Left lung (tissue), 10 donors: ENCODE measurements around the gene PDE1C. TPM values are rescaled to one million over a fixed set of nuclear protein-coding genes. Genes with fewer than 3 reads are reported as not detected.

Experiments used
- ATAC-seq: fragments of 200-7000 bp; cut with Tn5 transposase; one replicate; pipeline ENCODE4 v1.9.1; 2020; ENCODE audit warnings: moderate library complexity
- DNase-seq, 4 donors: peaks; one replicate each; pipeline ENCODE4 v3.0.0-alpha.2; 2013 to 2020
- H3K27ac ChIP-seq, 2 donors: fragments of 200-600 bp; sonication (generic) in 1 of 2; one replicate each; pipeline versions ENCODE4 v1.5.0 to v1.8.0; 2020 to 2021
- H3K27me3 ChIP-seq, 2 donors: fragments of 200-600 bp; sonication (generic) in 1 of 2; one replicate each; pipeline versions ENCODE4 v1.5.0 to v1.8.0; 2020 to 2021
- H3K36me3 ChIP-seq, 2 donors: fragments of 200-600 bp; sonication (generic) in 1 of 2; one replicate each; pipeline versions ENCODE4 v1.5.0 to v1.8.0; 2020 to 2021
- H3K4me1 ChIP-seq, 2 donors: fragments of 200-600 bp; one replicate each; pipeline ENCODE4 v1.8.0; 2021
- H3K4me3 ChIP-seq, 2 donors: fragments of 200-600 bp; sonication (generic) in 1 of 2; one replicate each; pipeline versions ENCODE4 v1.5.0 to v1.8.0; 2020 to 2021; ENCODE audit warnings: mild to moderate bottlenecking in 1 of 2
- H3K9me3 ChIP-seq, 2 donors: fragments of 200-600 bp; sonication (generic) in 1 of 2; one replicate each; pipeline versions ENCODE4 v1.5.0 to v1.8.0; 2020 to 2021
- CTCF ChIP-seq, 2 donors: fragments of 200-600 bp; sonication (generic) in 1 of 2; IDR thresholded peaks; one replicate each; pipeline versions ENCODE4 v1.5.0 to v1.8.0; 2021; ENCODE audit warnings: antibody characterized with exemption in 2 of 2
- intact Hi-C, 2 donors: fragments of 100-400 bp; cut with DNase I; formaldehyde crosslinking; loops; one replicate each; pipeline versions ENCODE4 v1.11.2 to v1.14.2; 2022
- polyA plus RNA-seq, 6 donors: library from polyadenylated mRNA; unstranded; fragments of 120-200 nt; gene quantifications; one replicate each; pipeline ENCODE4 v1.2.1, GENCODE V29; 2013; ENCODE audit not compliant: insufficient read length in 6 of 6
- total RNA-seq, 2 donors: library from RNA; stranded (reverse); fragmentation: NEBNext Ultra II Directional; extraction: Animal tissue kit (Norgen Biotek cat#: 25700); gene quantifications; one replicate each; pipeline ENCODE4 v1.2.1, GENCODE V29; 2021
- donor health status: DM: no; HTN: yes; CAD: no.
- donor health status: DM: no; HTN: no; CAD: no.

Gene PDE1C
- total and polyA plus RNA-seq, 8 donors = 2.0 to 13.8 (median 3.9) TPM

DNA sequence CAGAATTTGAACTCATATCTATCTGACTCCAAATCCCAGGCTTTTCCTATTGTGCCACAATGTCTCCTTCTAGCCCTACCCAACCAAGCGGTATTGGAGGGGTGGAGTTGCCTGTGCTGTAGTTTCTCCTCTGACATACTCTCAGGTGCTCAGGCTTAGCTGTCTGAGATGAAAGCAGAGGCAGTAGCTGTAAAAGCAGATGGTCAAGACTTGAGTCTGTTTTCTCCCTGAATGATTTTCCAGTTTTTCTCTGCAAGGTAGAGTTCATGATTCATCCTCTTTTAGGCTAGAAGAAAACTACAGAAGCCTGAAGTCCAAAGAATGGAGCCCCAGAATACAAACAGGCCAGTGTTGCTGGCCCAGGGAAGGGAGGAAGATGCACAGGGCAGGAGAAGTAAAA is 130.0 kb downstream of the PDE1C start:
- ATAC-seq (no peak), DNase-seq (no peak)
- TF ChIP-seq CTCF (IDR thresholded peaks at IDR 0.05) = no peak
- intact Hi-C loops = no loop called here
- Histone ChIP-seq H3K27me3 (no peaks in the 10 kb centered on the region), H3K36me3 (no peaks in the 10 kb centered on the region), H3K4me1 (no peaks in the 10 kb centered on the region), H3K4me3 (no peak overlapping the region), H3K9me3 (no peaks in the 10 kb centered on the region), H3K27ac (no peak overlapping the region)

- no peak for DNase-seq
- no peaks in the 10 kb centered on the region for H3K4me1 ChIP-seq
- no peaks in the 10 kb centered on the region for H3K36me3 ChIP-seq
- H3K27ac ChIP-seq = no peak overlapping the region
- H3K27me3 ChIP-seq = no peaks in the 10 kb centered on the region
- H3K4me3 ChIP-seq = no peak overlapping the region
- no peak for ATAC-seq
- intact Hi-C loops = no loop called here
- H3K9me3 ChIP-seq = no peaks in the 10 kb centered on the region
- TF ChIP-seq CTCF (IDR thresholded peaks at IDR 0.05) = no peak
These were observed 131.1 kb downstream of the PDE1C start for GRCh38 chr7:31939076-31939475.

DNA sequence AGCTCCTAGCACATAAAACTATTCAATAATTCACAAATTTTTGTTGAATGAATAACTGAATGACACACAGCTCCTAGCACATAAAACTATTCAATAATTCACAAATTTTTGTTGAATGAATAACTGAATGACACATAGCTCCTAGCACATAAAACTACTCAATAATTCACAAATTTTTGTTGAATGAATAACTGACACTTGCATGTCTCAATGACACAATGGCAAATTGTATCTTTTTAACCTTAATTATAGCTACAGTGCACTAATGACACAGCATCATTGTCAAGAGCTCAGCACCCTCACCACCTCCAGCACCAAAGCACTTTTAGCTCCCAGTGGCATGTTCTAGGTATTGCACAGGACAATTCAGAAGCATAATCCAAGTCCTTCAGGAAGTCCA is 131.6 kb downstream of the PDE1C start:
- H3K36me3 ChIP-seq = no peaks in the 10 kb centered on the region
- no peaks in the 10 kb centered on the region for H3K9me3 ChIP-seq
- no peak for ATAC-seq
- no peak overlapping the region for H3K27ac ChIP-seq
- H3K27me3 ChIP-seq = no peaks in the 10 kb centered on the region
- intact Hi-C loops = no loop called here
- no peak overlapping the region for H3K4me3 ChIP-seq
- H3K4me1 ChIP-seq = no peaks in the 10 kb centered on the region
- TF ChIP-seq CTCF (IDR thresholded peaks at IDR 0.05) = no peak
- no peak for DNase-seq

- H3K27me3 ChIP-seq = no peaks in the 10 kb centered on the region
- intact Hi-C loops = no loop called here
- no peak overlapping the region for H3K27ac ChIP-seq
- H3K9me3 ChIP-seq = no peaks in the 10 kb centered on the region
- no peak for TF ChIP-seq CTCF (IDR thresholded peaks at IDR 0.05)
- H3K36me3 ChIP-seq = no peaks in the 10 kb centered on the region
- H3K4me3 ChIP-seq = no peak overlapping the region
- H3K4me1 ChIP-seq = no peaks in the 10 kb centered on the region
- DNase-seq (no peak), ATAC-seq (no peak)
These were observed 132.2 kb downstream of the PDE1C start for GRCh38 chr7:31937982-31938381.

DNA sequence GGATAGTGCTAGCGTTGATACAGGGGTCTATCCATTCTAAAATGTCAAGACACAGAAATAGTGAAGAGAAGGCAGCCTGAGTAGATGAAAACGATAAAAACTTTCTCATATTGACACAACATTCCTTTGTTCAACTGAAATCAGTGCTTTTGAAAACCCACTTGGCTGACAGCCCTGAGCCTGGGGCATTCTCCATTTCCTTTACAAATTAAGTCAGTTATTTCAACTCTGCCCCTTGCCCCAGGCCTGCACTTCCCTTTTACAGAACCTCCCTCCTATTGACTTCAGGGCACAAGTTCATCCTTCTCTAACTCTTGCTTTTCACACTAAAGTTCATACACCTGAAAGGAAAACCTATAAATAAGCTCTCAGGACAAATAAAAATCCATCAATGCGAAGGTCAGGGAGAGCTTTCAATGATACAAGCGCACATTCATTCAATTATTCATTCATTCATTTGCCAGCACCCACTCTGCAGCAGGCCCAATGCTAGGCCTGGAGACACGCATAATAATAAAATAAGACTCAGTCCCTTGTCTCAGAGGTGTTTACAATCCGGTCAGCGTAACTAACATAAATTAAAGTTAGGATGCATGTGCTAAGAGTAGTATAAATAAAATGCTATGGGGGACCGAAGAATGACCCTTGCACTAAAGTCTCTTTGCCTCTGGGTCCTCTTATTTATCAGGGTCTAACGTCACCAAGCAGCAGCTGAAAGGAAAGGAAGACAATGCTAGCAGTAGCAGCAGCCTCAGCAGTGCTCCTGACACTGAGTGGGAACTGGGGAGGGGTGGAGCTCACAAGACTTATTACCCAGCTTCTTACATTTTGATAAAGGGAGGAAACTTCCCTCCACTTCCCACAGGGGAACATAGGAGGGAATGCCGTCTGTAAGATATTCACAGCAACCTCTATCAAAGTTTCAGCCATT is 134.8 kb downstream of the PDE1C start:
- intact Hi-C loops = no loop called here
- ATAC-seq (no peak), DNase-seq (no peak)
- H3K36me3 ChIP-seq = no peaks in the 10 kb centered on the region
- H3K27me3 ChIP-seq = no peaks in the 10 kb centered on the region
- no peaks in the 10 kb centered on the region for H3K4me1 ChIP-seq
- no peak for TF ChIP-seq CTCF (IDR thresholded peaks at IDR 0.05)
- H3K27ac ChIP-seq = no peak overlapping the region
- no peaks in the 10 kb centered on the region for H3K9me3 ChIP-seq
- no peak overlapping the region for H3K4me3 ChIP-seq
